ENCODE data around the gene KCNMA1.

- TF ChIP-seq, protein P1, sequence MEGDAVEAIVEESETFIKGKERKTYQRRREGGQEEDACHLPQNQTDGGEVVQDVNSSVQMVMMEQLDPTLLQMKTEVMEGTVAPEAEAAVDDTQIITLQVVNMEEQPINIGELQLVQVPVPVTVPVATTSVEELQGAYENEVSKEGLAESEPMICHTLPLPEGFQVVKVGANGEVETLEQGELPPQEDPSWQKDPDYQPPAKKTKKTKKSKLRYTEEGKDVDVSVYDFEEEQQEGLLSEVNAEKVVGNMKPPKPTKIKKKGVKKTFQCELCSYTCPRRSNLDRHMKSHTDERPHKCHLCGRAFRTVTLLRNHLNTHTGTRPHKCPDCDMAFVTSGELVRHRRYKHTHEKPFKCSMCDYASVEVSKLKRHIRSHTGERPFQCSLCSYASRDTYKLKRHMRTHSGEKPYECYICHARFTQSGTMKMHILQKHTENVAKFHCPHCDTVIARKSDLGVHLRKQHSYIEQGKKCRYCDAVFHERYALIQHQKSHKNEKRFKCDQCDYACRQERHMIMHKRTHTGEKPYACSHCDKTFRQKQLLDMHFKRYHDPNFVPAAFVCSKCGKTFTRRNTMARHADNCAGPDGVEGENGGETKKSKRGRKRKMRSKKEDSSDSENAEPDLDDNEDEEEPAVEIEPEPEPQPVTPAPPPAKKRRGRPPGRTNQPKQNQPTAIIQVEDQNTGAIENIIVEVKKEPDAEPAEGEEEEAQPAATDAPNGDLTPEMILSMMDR (IDR thresholded peaks at IDR 0.05), result no peak
- TF ChIP-seq POLR2A (IDR thresholded peaks at IDR 0.05) (no peak), POLR2AphosphoS5 (IDR thresholded peaks at IDR 0.05) (peak; percentile 88 to 96 (median 89))
Observed at GRCh38 chr10:77072836-77073662, 564.6 kb downstream of the KCNMA1 start.
